Measurements from ENCODE around the gene PSMD7.

- TF ChIP-seq CTCF (IDR thresholded peaks at IDR 0.05; ENCODE audit: low read depth, low read length, poor library complexity, severe bottlenecking) (no peak), EZH2phosphoT487 (IDR thresholded peaks at IDR 0.05; ENCODE audit: borderline replicate concordance, low read length) (no peak)
These were observed 16.2 kb upstream of the PSMD7 start for GRCh38 chr16:74280448-74280847.

Measured in DOHH2 (cell line).